GM21423 (cell line): ENCODE results near the gene STX12.

ENCODE experiments used
- ATAC-seq: cut with Tn5 transposase; IDR thresholded peaks from one replicate; pipeline ENCODE4 v1.9.1; 2021; ENCODE audit warnings: mild to moderate bottlenecking, moderate library complexity; ENCODE audit not compliant: unreplicated experiment

The STX12 gene

GRCh38 chr1:27772932-27773825, at the start of gene STX12:
STX12 (plus strand) TSS chr1:27773219; CDS start chr1:27773308, 89 bp downstream.
- ATAC-seq, result peak; percentile 94

- ATAC-seq, result no peak
These were observed 48.1 kb upstream of the STX12 start for GRCh38 chr1:27724961-27725373.

- peak; percentile 95 for ATAC-seq
These were observed 47.4 kb upstream of the STX12 start, which contains the start of gene FAM76A for GRCh38 chr1:27725374-27726172. FAM76A (plus strand) TSS chr1:27725961; CDS start chr1:27726081, 120 bp downstream.

- ATAC-seq, result peak; percentile 24
These were observed 46.6 kb upstream of the STX12 start for GRCh38 chr1:27726173-27727044.

GRCh38 chr1:27727126-27727525, 45.9 kb upstream of the STX12 start:
- no peak for ATAC-seq

- ATAC-seq, result no peak
These were observed 36.8 kb upstream of the STX12 start for GRCh38 chr1:27736252-27736651.

GRCh38 chr1:27741121-27741520, 31.9 kb upstream of the STX12 start:
- ATAC-seq, result no peak

GRCh38 chr1:27744556-27744955, 28.5 kb upstream of the STX12 start:
- ATAC-seq, result no peak

- ATAC-seq, result no peak
These were observed 27.6 kb upstream of the STX12 start for GRCh38 chr1:27745466-27745865.

- ATAC-seq, result no peak
These were observed 20.7 kb upstream of the STX12 start for GRCh38 chr1:27752360-27752759.

GRCh38 chr1:27755286-27755685, 17.7 kb upstream of the STX12 start:
- no peak for ATAC-seq

- no peak for ATAC-seq
These were observed 17.2 kb upstream of the STX12 start for GRCh38 chr1:27755865-27756264.

GRCh38 chr1:27759236-27759635, 13.8 kb upstream of the STX12 start:
- ATAC-seq, result no peak

GRCh38 chr1:27760426-27760825, 12.6 kb upstream of the STX12 start:
- ATAC-seq, result no peak

GRCh38 chr1:27762033-27762432, 11.0 kb upstream of the STX12 start:
- no peak for ATAC-seq

- ATAC-seq, result no peak
These were observed 9.7 kb upstream of the STX12 start for GRCh38 chr1:27763358-27763757.

- no peak for ATAC-seq
These were observed 2.7 kb upstream of the STX12 start for GRCh38 chr1:27770293-27770830.

- no peak for ATAC-seq
These were observed 735 bp upstream of the STX12 start for GRCh38 chr1:27772036-27772931.

- peak; percentile 9 for ATAC-seq
These were observed 917 bp downstream of the STX12 start for GRCh38 chr1:27773826-27774445.
